HG03521 (cell line): ENCODE data around the gene KRT12.
A peak's percentile ranks its signal among the peaks of the same experiment; 100 is the strongest.

Experiments
- ATAC-seq: cut with Tn5 transposase; IDR thresholded peaks from one replicate; pipeline ENCODE4 v1.9.1; 2021; ENCODE audit warnings: mild to moderate bottlenecking, moderate library complexity; ENCODE audit not compliant: unreplicated experiment

The KRT12 gene

GRCh38 chr17:40846515-40847144 is 20.4 kb downstream of the KRT12 start:
- no peak for ATAC-seq

- ATAC-seq, result no peak
Observed at GRCh38 chr17:40844671-40845107, 22.3 kb downstream of the KRT12 start.

GRCh38 chr17:40843242-40843641 is 23.8 kb downstream of the KRT12 start:
- ATAC-seq, result no peak

- no peak for ATAC-seq
Observed at GRCh38 chr17:40841246-40841645, 25.8 kb downstream of the KRT12 start.

GRCh38 chr17:40839194-40839593 is 27.8 kb downstream of the KRT12 start:
- ATAC-seq, result no peak

GRCh38 chr17:40836020-40836419 is 31.0 kb downstream of the KRT12 start:
- no peak for ATAC-seq

GRCh38 chr17:40833882-40834281 is 33.1 kb downstream of the KRT12 start:
- no peak for ATAC-seq

GRCh38 chr17:40832840-40833239 is 34.2 kb downstream of the KRT12 start:
- no peak for ATAC-seq

GRCh38 chr17:40830085-40830776 is 36.8 kb downstream of the KRT12 start:
- no peak for ATAC-seq

GRCh38 chr17:40828454-40829044 is 38.5 kb downstream of the KRT12 start:
- no peak for ATAC-seq

- ATAC-seq, result no peak
Observed at GRCh38 chr17:40827746-40828453, 39.1 kb downstream of the KRT12 start.

- ATAC-seq, result no peak
Observed at GRCh38 chr17:40825599-40825998, 41.4 kb downstream of the KRT12 start.

- ATAC-seq, result no peak
Observed at GRCh38 chr17:40824015-40824832, 42.8 kb downstream of the KRT12 start.

GRCh38 chr17:40822132-40822812 is 44.8 kb downstream of the KRT12 start, which contains the start of gene KRT10:
Gene KRT10 (minus strand): TSS chr17:40822614. CDS start chr17:40822585, 29 bp downstream.
- no peak for ATAC-seq

- no peak for ATAC-seq
Observed at GRCh38 chr17:40821536-40821935, 45.5 kb downstream of the KRT12 start.

GRCh38 chr17:40820228-40820838 is 46.7 kb downstream of the KRT12 start:
- no peak for ATAC-seq

GRCh38 chr17:40819528-40820125 is 47.4 kb downstream of the KRT12 start:
- ATAC-seq, result no peak

GRCh38 chr17:40818733-40819527 is 48.1 kb downstream of the KRT12 start:
- ATAC-seq, result peak; percentile 80
